Spleen (tissue), 11 donors: ENCODE measurements around the gene XRCC4. TPM values are rescaled to one million over a fixed set of nuclear protein-coding genes. Genes with fewer than 3 reads are reported as not detected.

Experiments
- DNase-seq: peaks from one replicate; pipeline ENCODE4 v3.0.0-alpha.2; 2020
- H3K27ac ChIP-seq, 8 donors: fragments of 200-600 bp; sonication (generic) in 7 of 8; 1 replicate in 4 of 8; 2 replicates in 4 of 8; pipeline versions ENCODE4 v1.5.0 to v1.8.0; 2016 to 2021; ENCODE audit warnings: inconsistent platforms in 4 of 8, mild to moderate bottlenecking in 4 of 8, moderate library complexity in 1 of 8
- H3K27me3 ChIP-seq, 7 donors: fragments of 200-600 bp; sonication (generic) in 6 of 7; replicated peaks in 1 of 7; 1 replicate in 4 of 7; 2 replicates in 3 of 7; pipeline versions ENCODE4 v1.5.0 to v1.8.0; 2016 to 2021; ENCODE audit warnings: inconsistent platforms in 3 of 7, mild to moderate bottlenecking in 1 of 7
- H3K36me3 ChIP-seq, 6 donors: fragments of 200-600 bp; sonication (generic) in 5 of 6; 1 replicate in 4 of 6; 2 replicates in 2 of 6; pipeline versions ENCODE4 v1.5.0 to v1.8.0; 2016 to 2021; ENCODE audit warnings: inconsistent platforms in 2 of 6
- H3K4me1 ChIP-seq, 6 donors: fragments of 200-600 bp; sonication (generic) in 5 of 6; 1 replicate in 3 of 6; 2 replicates in 3 of 6; pipeline versions ENCODE4 v1.5.0 to v1.8.0; 2016 to 2021; ENCODE audit warnings: inconsistent platforms in 3 of 6
- H3K4me3 ChIP-seq, 8 donors: fragments of 200-600 bp; sonication (generic) in 7 of 8; 1 replicate in 4 of 8; 2 replicates in 4 of 8; pipeline versions ENCODE4 v1.5.0 to v1.8.0; 2016 to 2021; ENCODE audit warnings: inconsistent platforms in 4 of 8, mild to moderate bottlenecking in 4 of 8, moderate library complexity in 2 of 8
- H3K9me3 ChIP-seq, 8 donors: fragments of 200-600 bp; sonication (generic) in 7 of 8; 1 replicate in 4 of 8; 2 replicates in 4 of 8; pipeline versions ENCODE4 v1.5.0 to v1.8.0; 2016 to 2021; ENCODE audit warnings: inconsistent platforms in 4 of 8
- CTCF ChIP-seq, 11 experiments: fragments of 200-600 bp in 7 of 11; fragments of 450-650 bp in 4 of 11; sonication (generic) in 4 of 11; IDR thresholded peaks in 8 of 11; conservative IDR thresholded peaks in 3 of 11; 1 replicate in 7 of 11; 2 replicates in 4 of 11; pipeline versions ENCODE4 v1.4.0 to v1.8.0; 2016 to 2021; ENCODE audit warnings: antibody characterized with exemption in 11 of 11, inconsistent platforms in 4 of 11, mild to moderate bottlenecking in 1 of 11
- POLR2A ChIP-seq, 3 donors: fragments of 450-650 bp; IDR thresholded peaks; one replicate each; pipeline ENCODE4 v1.5.1; 2017; ENCODE audit warnings: antibody characterized with exemption in 3 of 3, mild to moderate bottlenecking in 1 of 3
- POLR2AphosphoS5 ChIP-seq, 3 donors: sonication (generic); formaldehyde crosslinking; IDR thresholded peaks; one replicate each; pipeline ENCODE4 v1.5.1; 2017; ENCODE audit warnings: antibody characterized with exemption in 3 of 3
- WGBS, 5 donors: extraction: QIAGEN DNeasy Blood & Tissue Kit in 3 of 5; methylation state at CpG; one replicate each; pipeline versions ENCODE4 v1.1.5 to v1.1.7; 2013 to 2018; 5-methylcytosine and 5-hydroxymethylcytosine counted together
- intact Hi-C: fragments of 100-400 bp; cut with DNase I; formaldehyde crosslinking; loops from one replicate; pipeline ENCODE4 v1.15.0; 2023; ENCODE audit warnings: low total_unique reads
- polyA plus RNA-seq, 3 donors: library from polyadenylated mRNA; stranded (reverse); fragments of 200-250 nt; gene quantifications; one replicate each; pipeline ENCODE4 v1.2.1, GENCODE V29; 2013
- total RNA-seq, 7 donors: library from RNA; depleted of rRNA in 3 of 7; stranded (reverse); fragments of >200 nt in 3 of 7; fragmentation: NEBNext Ultra II Directional in 4 of 7; extraction: Animal tissue kit (Norgen Biotek cat#: 25700) in 4 of 7; gene quantifications; one replicate each; pipeline versions ENCODE4 v1.1.0 to v1.2.1, GENCODE V29; 2016 to 2021
- donor health status: healthy with polysubstance abuse.
- donor health status: DM: no; HTN: no; CAD: no; lungs with moderate emphysema.
- donor health status: DM: no; HTN: no; CAD: no.
- donor health status: Bipolar disorder and iron deficiency.
- donor health status: healthy.
- donor health status: DM: no; HTN: no; CAD: no.
- donor health status: DM: yes; HTN: yes; CAD: no.

The XRCC4 gene
- total and polyA plus RNA-seq, 10 donors: 4.3 to 14.5 (median 9.6) TPM

GRCh38 chr5:83363886-83364275, 286.5 kb downstream of the XRCC4 start:
- H3K9me3 ChIP-seq: peaks cover 0 to 20% (median 12%) of the 10 kb centered on the region in 8 donors
- H3K4me3 ChIP-seq: no peak overlapping the region
- no peak for DNase-seq
- no peaks in the 10 kb centered on the region for H3K27me3 ChIP-seq
- no peak overlapping the region for H3K27ac ChIP-seq
- no peaks in the 10 kb centered on the region for H3K36me3 ChIP-seq
- intact Hi-C loops: no loop called here
- TF ChIP-seq POLR2AphosphoS5 (IDR thresholded peaks at IDR 0.05): no peak
- no peak for TF ChIP-seq POLR2A (IDR thresholded peaks at IDR 0.05)
- no peak for TF ChIP-seq CTCF (IDR thresholded peaks at IDR 0.05 in 8 of 11, conservative IDR thresholded peaks at IDR 0.05 in 3 of 11)
- H3K4me1 ChIP-seq: peaks cover 0 to 7% (median 0%) of the 10 kb centered on the region in 6 donors
- WGBS, 5 donors: 88 to 100% (median 94%) methylated on average over 1 of the region's 1 CpG

DNA sequence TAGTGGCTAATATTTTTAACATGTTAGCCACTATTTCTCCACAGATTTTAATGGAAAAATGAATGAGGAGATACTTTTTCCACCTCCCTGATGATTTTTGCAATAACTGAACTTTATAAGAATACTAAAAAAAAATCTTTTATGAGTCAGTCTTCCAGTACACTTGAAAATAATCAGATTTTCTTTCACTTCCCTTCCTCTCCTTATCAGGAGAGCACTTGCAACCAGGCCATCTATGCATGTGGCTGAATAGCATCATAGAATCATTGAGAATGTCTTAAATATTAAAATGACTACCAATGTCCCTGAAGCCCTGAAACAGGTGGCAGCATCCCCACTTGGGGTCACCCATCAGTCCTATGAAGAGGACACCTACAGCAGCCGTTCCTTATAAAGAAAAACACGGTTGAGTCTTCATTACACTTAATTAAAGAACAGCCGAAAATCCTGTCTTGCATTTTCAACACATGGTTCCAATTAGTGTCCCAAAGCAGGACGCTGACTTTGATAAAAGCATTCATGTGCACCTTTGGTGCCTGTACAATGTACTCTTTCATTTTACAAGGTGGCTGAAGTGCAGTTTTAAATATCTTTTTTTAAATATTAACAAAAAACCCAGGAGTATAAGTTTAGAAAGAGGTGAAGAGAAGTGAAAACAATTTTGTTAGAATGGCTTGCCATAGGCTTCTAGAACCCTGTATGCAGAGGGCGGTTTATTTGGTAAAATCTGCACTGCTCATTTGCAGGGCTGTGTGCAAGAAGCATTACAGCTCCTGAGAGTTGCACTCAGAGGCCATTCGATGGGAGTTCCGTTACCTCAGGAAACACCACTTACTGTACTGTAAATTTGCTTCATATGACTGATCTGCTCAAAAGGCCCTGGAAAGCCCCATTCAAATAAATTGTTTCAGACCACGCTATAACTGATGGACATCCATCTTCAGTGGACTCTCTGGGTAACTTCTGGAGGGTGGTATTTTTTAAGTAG, 287.3 kb downstream of the XRCC4 start:
- Histone ChIP-seq H3K4me1 (peaks cover 0 to 7% (median 0%) of the 10 kb centered on the region in 6 donors), H3K4me3 (no peak overlapping the region), H3K27ac (no peak overlapping the region), H3K27me3 (no peaks in the 10 kb centered on the region), H3K9me3 (peaks cover 0 to 15% (median 11%) of the 10 kb centered on the region in 8 donors), H3K36me3 (no peaks in the 10 kb centered on the region)
- TF ChIP-seq POLR2A (IDR thresholded peaks at IDR 0.05): no peak
- no peak for TF ChIP-seq POLR2AphosphoS5 (IDR thresholded peaks at IDR 0.05)
- TF ChIP-seq CTCF (IDR thresholded peaks at IDR 0.05 in 8 of 11, conservative IDR thresholded peaks at IDR 0.05 in 3 of 11): no peak
- 64 to 78% (median 70%) methylated on average over 8 of the region's 8 CpGs for WGBS, 5 donors
- DNase-seq: no peak
- intact Hi-C loops: no loop called here

GRCh38 chr5:83368319-83368718, 291.0 kb downstream of the XRCC4 start:
- intact Hi-C loops: no loop called here
- peak; percentile 69 for DNase-seq
- Histone ChIP-seq H3K4me1 (peaks cover 0 to 7% (median 0%) of the 10 kb centered on the region in 6 donors), H3K27me3 (no peaks in the 10 kb centered on the region), H3K27ac (peak overlapping the region in 7 of 8 donors; percentile 59 to 90 (median 81)), H3K36me3 (no peaks in the 10 kb centered on the region), H3K4me3 (no peak overlapping the region), H3K9me3 (no peaks in the 10 kb centered on the region)
- 48 to 79% (median 58%) methylated on average over 5 of the region's 5 CpGs for WGBS, 5 donors
- TF ChIP-seq CTCF (IDR thresholded peaks at IDR 0.05 in 8 of 11, conservative IDR thresholded peaks at IDR 0.05 in 3 of 11) (no peak), POLR2A (IDR thresholded peaks at IDR 0.05) (no peak), POLR2AphosphoS5 (IDR thresholded peaks at IDR 0.05) (peak in 1 of 3 donors; percentile 38)

DNA sequence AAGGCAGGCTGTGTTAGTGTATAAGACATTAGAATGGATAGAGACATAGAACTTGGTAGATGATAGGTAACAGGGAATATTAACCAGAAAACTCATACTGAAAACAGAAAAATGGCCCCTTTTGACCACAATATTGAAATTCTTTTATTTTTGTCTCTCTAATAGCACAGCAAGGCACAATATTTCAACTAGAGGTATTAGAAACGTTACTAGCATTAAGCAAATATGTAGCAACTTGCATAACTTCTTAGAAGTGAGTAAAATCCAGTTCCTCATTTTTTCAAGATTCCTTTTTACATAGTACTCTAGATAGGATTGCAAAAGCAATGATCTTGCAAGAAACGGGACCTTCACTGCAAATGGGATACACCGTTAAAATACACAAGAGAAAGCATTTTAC, 291.5 kb downstream of the XRCC4 start:
- TF ChIP-seq POLR2A (IDR thresholded peaks at IDR 0.05) (no peak), POLR2AphosphoS5 (IDR thresholded peaks at IDR 0.05) (no peak), CTCF (IDR thresholded peaks at IDR 0.05 in 8 of 11, conservative IDR thresholded peaks at IDR 0.05 in 3 of 11) (no peak)
- H3K9me3 ChIP-seq: no peaks in the 10 kb centered on the region
- DNase-seq: no peak
- intact Hi-C loops: no loop called here
- no peaks in the 10 kb centered on the region for H3K36me3 ChIP-seq
- H3K27me3 ChIP-seq: no peaks in the 10 kb centered on the region
- peak overlapping the region in 7 of 8 donors; percentile 59 to 90 (median 81) for H3K27ac ChIP-seq
- H3K4me1 ChIP-seq: peaks cover 0 to 7% (median 0%) of the 10 kb centered on the region in 6 donors
- no peak overlapping the region for H3K4me3 ChIP-seq
- WGBS, 5 donors: 35 to 61% (median 47%) methylated on average over 3 of the region's 3 CpGs
